Large intestine (tissue), 12 donors: ENCODE measurements around the gene F10. TPM values are rescaled to one million over a fixed set of nuclear protein-coding genes. Genes with fewer than 3 reads are reported as not detected.
A peak's percentile ranks its signal among the peaks of the same experiment; 100 is the strongest.

ENCODE experiments used
- DNase-seq, 2 donors: peaks; one replicate each; pipeline versions ENCODE4 v3.0.0 to v3.0.0-alpha.2; 2013
- H3K27ac ChIP-seq: one replicate; pipeline ENCODE4 v1.5.1; 2013; ENCODE audit warnings: low read length
- H3K27me3 ChIP-seq: 2 replicates; pipeline ENCODE4 v1.6.1; 2013; ENCODE audit warnings: low read length; ENCODE audit not compliant: control insufficient read depth, insufficient read depth
- H3K36me3 ChIP-seq: 2 replicates; pipeline ENCODE4 v1.6.1; 2013; ENCODE audit warnings: low read length; ENCODE audit not compliant: control insufficient read depth, insufficient read depth
- H3K4me1 ChIP-seq: one replicate; pipeline ENCODE4 v1.6.1; 2013; ENCODE audit warnings: low read length; ENCODE audit not compliant: control insufficient read depth, insufficient read depth
- H3K4me3 ChIP-seq: one replicate; pipeline ENCODE4 v1.5.1; 2013; ENCODE audit warnings: low read length
- H3K9me3 ChIP-seq: one replicate; pipeline ENCODE4 v1.6.1; 2013; ENCODE audit warnings: mild to moderate bottlenecking, low read depth, low read length, moderate library complexity; ENCODE audit not compliant: control insufficient read depth
- WGBS: methylation state at CpG from one replicate; pipeline ENCODE4 v1.1.5; 2013; ENCODE audit warnings: low lambda C conversion rate; ENCODE audit not compliant: insufficient coverage; 5-methylcytosine and 5-hydroxymethylcytosine counted together
- long read RNA-seq, 11 donors: transcript quantifications; one replicate each; lab custom pipeline, GENCODE V29; 2026
- polyA plus RNA-seq: library from polyadenylated mRNA; unstranded; fragments of 120-200 nt; gene quantifications from one replicate; pipeline ENCODE4 v1.2.1, GENCODE V29; 2013

F10 gene
- polyA plus RNA-seq = 125 TPM
- long read RNA-seq, donor 1, transcript F10-202 (8 exons, 1,517 nt) = major isoform, 12 of 15 reads
- long read RNA-seq, donor 1, partial matches to known transcripts = 0 of 15 reads
- long read RNA-seq, donor 1, other reads (novel, unspliced or antisense) = 0 of 15 reads
- long read RNA-seq, donor 2, transcript F10-202 (8 exons, 1,517 nt) = major isoform, 29 of 39 reads
- long read RNA-seq, donor 2, partial matches to known transcripts = 7 of 39 reads
- long read RNA-seq, donor 2, other reads (novel, unspliced or antisense) = 0 of 39 reads
- long read RNA-seq, donor 3 = 0 reads
- long read RNA-seq, donor 4, partial matches to known transcripts = 0 of 6 reads
- long read RNA-seq, donor 4, other reads (novel, unspliced or antisense) = 0 of 6 reads
- long read RNA-seq, donor 5, transcript F10-202 (8 exons, 1,517 nt) = major isoform, 10 of 12 reads
- long read RNA-seq, donor 5, partial matches to known transcripts = 0 of 12 reads
- long read RNA-seq, donor 5, other reads (novel, unspliced or antisense) = 0 of 12 reads
- long read RNA-seq, donor 6, transcript F10-202 (8 exons, 1,517 nt) = major isoform, 48 of 71 reads
- long read RNA-seq, donor 6, partial matches to known transcripts = 20 of 71 reads
- long read RNA-seq, donor 6, other reads (novel, unspliced or antisense) = 0 of 71 reads
- long read RNA-seq, donor 7, partial matches to known transcripts = 0 of 4 reads
- long read RNA-seq, donor 7, other reads (novel, unspliced or antisense) = 0 of 4 reads
- long read RNA-seq, donor 8, transcript F10-205 (6 exons, 907 nt) = minor isoform, 5 of 56 reads
- long read RNA-seq, donor 8, transcript F10-202 (8 exons, 1,517 nt) = major isoform, 30 of 56 reads
- long read RNA-seq, donor 8, partial matches to known transcripts = 10 of 56 reads
- long read RNA-seq, donor 8, other reads (novel, unspliced or antisense) = 7 of 56 reads
- long read RNA-seq, donor 9, transcript F10-202 (8 exons, 1,517 nt) = major isoform, 14 of 86 reads
- long read RNA-seq, donor 9, partial matches to known transcripts = 70 of 86 reads
- long read RNA-seq, donor 9, other reads (novel, unspliced or antisense) = 0 of 86 reads
- long read RNA-seq, donor 10, transcript F10-202 (8 exons, 1,517 nt) = major isoform, 16 of 68 reads
- long read RNA-seq, donor 10, partial matches to known transcripts = 47 of 68 reads
- long read RNA-seq, donor 10, other reads (novel, unspliced or antisense) = 0 of 68 reads
- long read RNA-seq, donor 11, transcript F10-201 (8 exons, 1,509 nt) = minor isoform, 5 of 35 reads
- long read RNA-seq, donor 11, transcript F10-202 (8 exons, 1,517 nt) = major isoform, 20 of 35 reads
- long read RNA-seq, donor 11, partial matches to known transcripts = 8 of 35 reads
- long read RNA-seq, donor 11, other reads (novel, unspliced or antisense) = 0 of 35 reads

GRCh38 chr13:113122550-113123225 is at the start of gene F10:
Gene F10 (plus strand): TSS chr13:113122799. CDS start chr13:113122856, 57 bp downstream.
- peak; percentile 95 to 97 for DNase-seq
- WGBS = no CpG with 5 or more reads among the region's 23 CpGs
- Histone ChIP-seq H3K27ac (peak within 1 kb of the TSS; percentile 89), H3K4me3 (peak within 1 kb of the TSS; percentile 61), H3K27me3 (no peaks in the 10 kb centered on the region), H3K36me3 (no peaks in the 10 kb centered on the region), H3K9me3 (no peaks in the 10 kb centered on the region), H3K4me1 (peaks cover 24% of the 10 kb centered on the region)

- no peaks in the 10 kb centered on the region for H3K4me1 ChIP-seq
- H3K27ac ChIP-seq = no peak overlapping the region
- no peak overlapping the region for H3K4me3 ChIP-seq
- no peak for DNase-seq
- WGBS = no CpG with 5 or more reads among the region's 11 CpGs
- peaks cover 6% of the 10 kb centered on the region for H3K9me3 ChIP-seq
- H3K27me3 ChIP-seq = no peaks in the 10 kb centered on the region
- peaks cover 56% of the 10 kb centered on the region for H3K36me3 ChIP-seq
Observed at GRCh38 chr13:113073942-113074341, 48.7 kb upstream of the F10 start.

GRCh38 chr13:113074401-113074800 is 48.2 kb upstream of the F10 start:
- no peak for DNase-seq
- H3K9me3 ChIP-seq = peaks cover 6% of the 10 kb centered on the region
- H3K27ac ChIP-seq = no peak overlapping the region
- H3K36me3 ChIP-seq = peaks cover 61% of the 10 kb centered on the region
- H3K4me1 ChIP-seq = no peaks in the 10 kb centered on the region
- no CpG with 5 or more reads among the region's 18 CpGs for WGBS
- no peaks in the 10 kb centered on the region for H3K27me3 ChIP-seq
- no peak overlapping the region for H3K4me3 ChIP-seq

- no peak for DNase-seq
- peaks cover 59% of the 10 kb centered on the region for H3K36me3 ChIP-seq
- no CpG with 5 or more reads among the region's 22 CpGs for WGBS
- no peak overlapping the region for H3K27ac ChIP-seq
- H3K9me3 ChIP-seq = peaks cover 6% of the 10 kb centered on the region
- H3K27me3 ChIP-seq = no peaks in the 10 kb centered on the region
- H3K4me3 ChIP-seq = no peak overlapping the region
- no peaks in the 10 kb centered on the region for H3K4me1 ChIP-seq
Observed at GRCh38 chr13:113074876-113075275, 47.7 kb upstream of the F10 start.

- Histone ChIP-seq H3K36me3 (peaks cover 56% of the 10 kb centered on the region), H3K4me3 (no peak overlapping the region), H3K27me3 (no peaks in the 10 kb centered on the region), H3K27ac (no peak overlapping the region), H3K4me1 (no peaks in the 10 kb centered on the region), H3K9me3 (peaks cover 6% of the 10 kb centered on the region)
- WGBS = 93% methylated on average over 3 of the region's 17 CpGs
- DNase-seq = no peak
Observed at GRCh38 chr13:113075711-113076110, 46.9 kb upstream of the F10 start.

GRCh38 chr13:113076681-113077401 is 45.8 kb upstream of the F10 start:
- Histone ChIP-seq H3K9me3 (peaks cover 6% of the 10 kb centered on the region), H3K27ac (no peak overlapping the region), H3K4me3 (no peak overlapping the region), H3K4me1 (no peaks in the 10 kb centered on the region), H3K36me3 (peaks cover 63% of the 10 kb centered on the region), H3K27me3 (no peaks in the 10 kb centered on the region)
- DNase-seq = no peak
- WGBS = no CpG with 5 or more reads among the region's 39 CpGs

GRCh38 chr13:113077566-113077952 is 45.0 kb upstream of the F10 start:
- H3K27me3 ChIP-seq = no peaks in the 10 kb centered on the region
- no peak overlapping the region for H3K27ac ChIP-seq
- H3K36me3 ChIP-seq = peaks cover 63% of the 10 kb centered on the region
- no peaks in the 10 kb centered on the region for H3K4me1 ChIP-seq
- H3K9me3 ChIP-seq = peaks cover 6% of the 10 kb centered on the region
- H3K4me3 ChIP-seq = no peak overlapping the region
- no CpG with 5 or more reads among the region's 20 CpGs for WGBS
- DNase-seq = no peak

- no peak for DNase-seq
- no peak overlapping the region for H3K4me3 ChIP-seq
- no peaks in the 10 kb centered on the region for H3K27me3 ChIP-seq
- peaks cover 6% of the 10 kb centered on the region for H3K9me3 ChIP-seq
- H3K4me1 ChIP-seq = no peaks in the 10 kb centered on the region
- peaks cover 63% of the 10 kb centered on the region for H3K36me3 ChIP-seq
- H3K27ac ChIP-seq = no peak overlapping the region
- no CpG with 5 or more reads among the region's 42 CpGs for WGBS
Observed at GRCh38 chr13:113077953-113078901, 44.4 kb upstream of the F10 start.
